Progenitor cell of endocrine pancreas (in vitro differentiated cells): ENCODE data around the gene RFK. TPM values are rescaled to one million over a fixed set of nuclear protein-coding genes. Genes with fewer than 3 reads are reported as not detected.

ENCODE experiments used
- DNase-seq: peaks from one replicate; pipeline ENCODE4 v3.0.0; 2021; ENCODE audit warnings: low spot score; ENCODE audit not compliant: unreplicated experiment
- H3K27ac Mint-ChIP-seq: 2 replicates; pipeline ENCODE4 v1.8.0; 2021; ENCODE audit warnings: mild to moderate bottlenecking, moderate library complexity, mixed read lengths
- H3K27me3 Mint-ChIP-seq: 2 replicates; pipeline ENCODE4 v1.8.0; 2021; ENCODE audit warnings: mixed read lengths
- H3K36me3 Mint-ChIP-seq: 2 replicates; pipeline ENCODE4 v1.8.0; 2022; ENCODE audit warnings: mixed read lengths; ENCODE audit not compliant: insufficient read depth
- H3K4me1 Mint-ChIP-seq: 2 replicates; pipeline ENCODE4 v1.8.0; 2021; ENCODE audit warnings: low read depth, mixed read lengths
- H3K4me3 Mint-ChIP-seq: 2 replicates; pipeline ENCODE4 v1.8.0; 2021; ENCODE audit warnings: low read depth, mild to moderate bottlenecking, moderate library complexity, mixed read lengths
- H3K9me3 Mint-ChIP-seq: 2 replicates; pipeline ENCODE4 v1.8.0; 2021; ENCODE audit warnings: low read depth, mixed read lengths
- CTCF ChIP-seq: fragments of 200-600 bp; sonication (generic); IDR thresholded peaks from one replicate; pipeline ENCODE4 v1.5.0; 2021; ENCODE audit warnings: antibody characterized with exemption, mild to moderate bottlenecking; ENCODE audit not compliant: unreplicated experiment
- total RNA-seq: library from RNA; stranded (reverse); gene quantifications from 2 replicates; pipeline ENCODE4 v1.2.1, GENCODE V29; 2021

Gene RFK
- total RNA-seq, 1 donor from 2014 or later, result 17.0 TPM

DNA sequence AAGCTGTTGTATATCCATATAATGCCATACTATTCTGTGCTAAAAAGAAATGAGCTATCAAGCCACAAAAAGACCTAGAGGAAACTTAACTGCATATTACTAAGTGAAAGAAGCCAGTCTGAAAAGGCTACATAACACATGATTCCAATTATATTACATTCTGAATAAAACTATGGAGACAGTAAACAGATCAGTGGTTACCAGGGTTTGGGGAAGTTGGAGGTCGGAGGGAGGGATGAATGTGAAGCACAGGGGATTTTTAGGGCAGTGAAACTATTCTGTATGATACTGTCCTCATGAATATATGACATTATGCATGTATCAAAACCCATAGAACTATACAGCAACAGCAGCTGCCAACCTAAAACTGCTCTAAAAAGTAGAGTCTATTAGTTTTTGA, 5.6 kb upstream of the RFK start:
- TF ChIP-seq CTCF, result no peak
- peaks cover 1% of the 10 kb centered on the region for H3K36me3 Mint-ChIP-seq
- no peak overlapping the region for H3K27ac Mint-ChIP-seq
- no peak overlapping the region for H3K4me3 Mint-ChIP-seq
- no peaks in the 10 kb centered on the region for H3K9me3 Mint-ChIP-seq
- H3K27me3 Mint-ChIP-seq, result no peaks in the 10 kb centered on the region
- H3K4me1 Mint-ChIP-seq, result peaks cover 16% of the 10 kb centered on the region
- no peak for DNase-seq

- TF ChIP-seq CTCF, result no peak
- DNase-seq, result no peak
- H3K4me1 Mint-ChIP-seq, result peaks cover 5% of the 10 kb centered on the region
- no peak overlapping the region for H3K27ac Mint-ChIP-seq
- no peaks in the 10 kb centered on the region for H3K27me3 Mint-ChIP-seq
- H3K9me3 Mint-ChIP-seq, result no peaks in the 10 kb centered on the region
- no peak overlapping the region for H3K4me3 Mint-ChIP-seq
- peaks cover 5% of the 10 kb centered on the region for H3K36me3 Mint-ChIP-seq
Measured at GRCh38 chr9:76396597-76396996, 2.4 kb upstream of the RFK start.

DNA sequence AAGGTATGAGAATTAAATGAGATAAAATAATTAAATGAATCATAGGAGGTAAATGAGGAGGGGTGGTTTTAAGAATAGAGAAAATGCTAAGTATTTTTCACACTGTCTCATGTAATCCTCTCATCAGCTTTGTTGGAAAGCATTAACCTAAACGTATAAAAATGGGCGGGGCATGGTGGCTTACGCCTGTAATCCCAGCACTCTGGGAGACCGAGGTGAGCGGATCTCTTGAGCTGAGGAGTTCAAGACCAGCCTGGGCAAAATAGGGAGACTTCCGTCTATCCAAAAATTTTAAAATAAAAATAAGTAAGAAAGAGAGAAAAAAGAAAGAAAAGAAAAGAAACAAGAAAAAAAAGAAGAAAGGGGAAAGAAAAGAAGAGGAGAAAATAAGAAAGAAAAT, 1.9 kb upstream of the RFK start:
- no peaks in the 10 kb centered on the region for H3K27me3 Mint-ChIP-seq
- no peak overlapping the region for H3K4me3 Mint-ChIP-seq
- TF ChIP-seq CTCF, result no peak
- no peak overlapping the region for H3K27ac Mint-ChIP-seq
- no peak for DNase-seq
- H3K4me1 Mint-ChIP-seq, result peaks cover 5% of the 10 kb centered on the region
- peaks cover 6% of the 10 kb centered on the region for H3K36me3 Mint-ChIP-seq
- H3K9me3 Mint-ChIP-seq, result no peaks in the 10 kb centered on the region

DNA sequence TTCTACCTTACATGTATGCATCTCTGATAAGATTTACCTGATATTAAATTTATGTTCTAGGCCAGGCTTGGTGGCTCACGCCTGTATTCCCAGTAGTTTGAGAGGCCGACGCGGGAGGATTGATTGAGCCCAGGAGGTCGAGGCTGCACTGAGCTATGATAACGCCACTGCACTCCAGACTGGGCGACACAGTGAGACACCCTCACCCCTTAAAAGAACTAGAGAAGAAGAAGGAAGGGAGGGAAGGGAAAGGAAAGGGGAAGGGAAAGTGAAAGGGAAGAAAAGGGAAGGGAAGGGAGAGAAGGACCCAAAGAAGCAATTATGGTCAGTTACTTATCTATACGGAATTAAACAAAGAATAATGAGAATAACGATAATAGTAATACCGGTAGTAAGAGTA, 1.2 kb upstream of the RFK start:
- Mint-ChIP-seq H3K27me3 (no peaks in the 10 kb centered on the region), H3K9me3 (no peaks in the 10 kb centered on the region), H3K4me3 (peak overlapping the region; percentile 48), H3K4me1 (peaks cover 6% of the 10 kb centered on the region), H3K36me3 (peaks cover 8% of the 10 kb centered on the region), H3K27ac (peak overlapping the region; percentile 13)
- DNase-seq, result no peak
- TF ChIP-seq CTCF, result no peak

DNA sequence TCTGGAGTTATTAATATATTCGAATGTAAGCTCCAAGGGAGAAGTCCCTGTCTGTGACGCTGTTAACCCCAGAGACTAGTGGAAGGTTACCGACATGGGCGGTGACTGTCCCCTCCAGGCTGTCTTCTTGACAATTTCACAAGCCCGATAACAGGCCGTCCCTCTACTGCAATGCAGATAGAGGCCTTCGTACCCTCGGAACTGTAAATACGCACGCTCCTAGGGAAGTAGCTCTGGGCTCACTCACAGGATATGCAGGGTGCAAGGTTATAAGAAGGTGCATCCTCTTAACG, 680 bp upstream of the RFK start:
- DNase-seq, result peak; percentile 11
- Mint-ChIP-seq H3K9me3 (no peaks in the 10 kb centered on the region), H3K27ac (peak overlapping the region; percentile 97), H3K36me3 (peaks cover 7% of the 10 kb centered on the region), H3K4me3 (peak overlapping the region; percentile 85), H3K27me3 (no peaks in the 10 kb centered on the region), H3K4me1 (peaks cover 6% of the 10 kb centered on the region)
- TF ChIP-seq CTCF, result no peak
